HG02943 (cell line): ENCODE results near the gene CIART.
"Not testable (repeated sequence)": the region's sequence is repeated elsewhere in the genome, so short reads cannot be mapped to it uniquely, and the experiment has no call there.

Experiments used
- ATAC-seq: cut with Tn5 transposase; IDR thresholded peaks from one replicate; pipeline ENCODE4 v1.9.1; 2021; ENCODE audit warnings: mild to moderate bottlenecking, low read depth, moderate library complexity; ENCODE audit not compliant: unreplicated experiment

Gene CIART

GRCh38 chr1:150308585-150308984 lies 26.2 kb downstream of the CIART start:
- ATAC-seq: not testable (repeated sequence)

- no peak for ATAC-seq
Measured at GRCh38 chr1:150309758-150310508, 27.6 kb downstream of the CIART start.

- ATAC-seq: no peak
Measured at GRCh38 chr1:150311762-150312161, 29.4 kb downstream of the CIART start.

- not testable (repeated sequence) for ATAC-seq
Measured at GRCh38 chr1:150314691-150315090, 32.3 kb downstream of the CIART start.

- no peak for ATAC-seq
Measured at GRCh38 chr1:150320667-150320978, 38.3 kb downstream of the CIART start.

GRCh38 chr1:150321826-150322166 lies 39.4 kb downstream of the CIART start:
- ATAC-seq: no peak

- no peak for ATAC-seq
Measured at GRCh38 chr1:150322310-150322709, 40.0 kb downstream of the CIART start.

- ATAC-seq: no peak
Measured at GRCh38 chr1:150332651-150333290, 50.4 kb downstream of the CIART start.
